ENCODE measurements around the gene COX5A.
"Not testable (repeated sequence)": the region's sequence is repeated elsewhere in the genome, so short reads cannot be mapped to it uniquely, and the experiment has no call there.

The COX5A gene

DNA sequence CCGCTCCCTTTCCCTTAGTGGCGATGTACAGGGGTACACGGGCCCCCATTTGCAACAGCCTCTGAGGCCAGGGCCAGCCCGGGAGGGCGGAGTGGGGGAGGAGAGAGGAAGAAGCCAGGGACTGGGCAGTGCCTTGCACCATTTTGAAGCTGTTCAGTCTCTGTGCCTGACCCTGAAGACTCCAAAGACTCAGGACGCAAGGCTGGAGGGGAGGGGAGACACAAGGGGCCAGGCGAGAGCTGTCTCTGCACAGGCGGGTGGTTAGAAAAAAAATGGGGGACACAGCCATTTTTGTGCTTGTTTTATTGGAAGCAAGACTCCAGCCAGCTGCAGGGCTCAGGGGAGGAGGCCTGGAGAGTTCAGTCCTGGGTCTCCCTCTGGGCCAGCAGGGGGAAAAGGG, 17.1 kb upstream of the COX5A start:
- no peak for FAIRE-seq

- no peak for FAIRE-seq
Measured at GRCh38 chr15:74954515-74954914, 16.6 kb upstream of the COX5A start.

- FAIRE-seq = no peak
Measured at GRCh38 chr15:74951006-74951405, 13.1 kb upstream of the COX5A start.

- FAIRE-seq = no peak
Measured at GRCh38 chr15:74950078-74950908, 12.4 kb upstream of the COX5A start.

DNA sequence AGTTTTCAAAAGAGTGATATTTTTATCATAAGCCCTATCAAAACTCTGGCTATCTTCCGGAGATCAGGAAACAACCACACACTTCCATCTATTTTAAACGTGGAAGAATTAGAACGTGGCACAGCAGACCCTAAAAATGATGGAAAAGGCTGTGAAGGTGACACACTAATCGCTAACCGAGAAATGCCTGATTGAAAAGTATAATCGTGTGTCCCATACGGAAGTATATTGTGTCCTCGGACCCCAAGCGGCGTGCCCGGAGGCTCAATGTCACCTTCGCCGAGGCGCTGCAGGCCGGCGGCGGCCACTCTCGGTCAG, 642 bp downstream of the COX5A start:
- no peak for FAIRE-seq

DNA sequence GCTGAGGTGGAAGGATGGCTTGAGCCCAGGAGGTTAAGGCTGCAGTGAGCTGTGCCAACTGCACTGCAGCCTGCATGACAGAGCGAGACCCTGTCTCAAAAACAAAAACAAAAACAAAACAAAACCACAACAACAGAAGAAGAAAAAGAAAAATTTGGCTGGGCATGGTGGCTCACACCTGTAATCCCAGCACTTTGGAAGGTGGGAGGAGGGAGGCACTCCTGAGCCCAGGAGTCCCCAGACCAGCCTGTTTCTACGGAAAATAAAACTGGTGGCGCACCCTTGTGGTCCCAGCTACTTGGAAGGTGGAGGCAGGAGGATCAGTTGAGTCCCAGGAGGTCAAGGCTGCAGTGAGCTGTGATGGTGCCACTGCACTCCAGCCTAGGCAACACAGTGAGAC, 2.7 kb downstream of the COX5A start:
- FAIRE-seq = not testable (repeated sequence)

DNA sequence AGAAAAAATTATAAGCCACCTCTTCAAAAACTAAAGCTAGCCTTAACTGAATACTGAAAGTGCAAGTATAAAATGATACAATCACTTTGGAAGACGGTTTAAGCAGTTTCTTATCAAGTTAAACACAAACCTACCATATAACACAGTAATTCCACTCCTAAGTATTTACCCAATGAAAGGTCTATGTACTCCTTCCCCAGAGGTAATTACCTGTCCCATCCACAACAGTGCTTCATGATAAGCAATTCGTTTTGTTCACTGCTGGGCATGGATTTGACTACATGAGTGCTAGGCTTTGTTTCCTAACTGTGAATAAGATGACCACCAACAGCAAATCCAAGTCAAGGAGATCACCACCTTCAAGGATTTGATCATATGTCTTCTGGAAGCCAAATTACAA, 4.3 kb downstream of the COX5A start:
- FAIRE-seq = no peak

- peak; percentile 62 for FAIRE-seq
Measured at GRCh38 chr15:74928771-74929198, 9.1 kb downstream of the COX5A start.

GRCh38 chr15:74924525-74924924, 13.3 kb downstream of the COX5A start:
- no peak for FAIRE-seq

DNA sequence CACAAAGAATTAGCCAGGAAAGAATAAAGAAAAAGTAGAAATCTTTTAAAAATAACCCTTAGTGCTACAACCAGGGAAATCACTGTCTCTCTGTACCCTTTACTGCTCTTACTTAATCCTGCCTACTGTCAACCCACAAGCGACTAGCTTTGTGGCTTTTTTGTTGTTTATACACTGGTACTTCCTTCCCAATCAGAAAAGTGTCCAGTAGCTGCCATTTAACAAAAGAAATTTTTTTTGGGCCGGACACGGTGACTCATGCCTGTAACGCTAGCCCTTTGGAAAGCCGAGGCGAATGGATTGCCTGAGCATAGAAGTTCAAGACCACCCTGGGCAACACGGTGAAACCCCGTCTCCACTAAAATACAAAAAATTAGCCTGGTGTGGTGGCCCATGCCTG, 17.4 kb downstream of the COX5A start:
- FAIRE-seq = no peak

DNA sequence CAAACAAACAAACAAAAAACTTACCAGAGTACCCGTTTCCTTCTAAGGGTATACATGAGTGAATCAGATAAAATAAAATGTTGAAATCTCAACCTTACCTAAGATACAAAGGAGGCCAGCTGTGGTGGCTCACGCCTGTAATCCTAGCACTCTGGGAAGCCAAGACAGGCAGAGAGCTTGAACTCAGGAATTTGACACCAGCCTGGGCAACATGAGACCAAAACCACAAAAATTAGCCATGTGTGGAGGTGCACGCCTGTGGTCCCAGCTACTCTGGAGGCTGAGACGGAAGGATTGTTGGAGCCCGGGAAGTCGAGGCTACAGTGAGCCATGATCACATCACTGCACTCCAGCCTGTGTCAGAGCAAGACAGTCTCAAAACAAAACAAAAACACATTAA, 20.2 kb downstream of the COX5A start:
- FAIRE-seq = no peak

DNA sequence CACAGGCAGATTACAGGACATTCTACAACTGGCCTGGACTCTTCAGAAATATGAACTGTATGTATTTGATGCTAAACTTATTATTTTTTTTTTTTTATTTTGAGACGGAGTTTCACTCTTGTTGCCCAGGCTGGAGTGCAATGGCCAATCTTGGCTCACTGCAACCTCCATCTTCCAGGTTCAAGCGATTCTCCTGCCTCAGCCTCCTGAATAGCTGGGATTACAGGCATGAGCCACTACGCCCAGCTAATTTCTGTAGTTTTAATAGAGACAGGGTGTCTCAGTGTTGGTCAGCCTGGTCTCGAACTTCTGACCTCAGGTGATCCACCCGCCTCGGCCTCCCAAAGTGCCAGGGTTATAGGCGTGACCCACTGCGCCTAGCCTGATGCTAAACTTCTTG, 24.1 kb downstream of the COX5A start:
- FAIRE-seq = not testable (repeated sequence)

GRCh38 chr15:74913041-74913440, 24.8 kb downstream of the COX5A start:
- FAIRE-seq = no peak

- FAIRE-seq = no peak
Measured at GRCh38 chr15:74908635-74909034, 29.2 kb downstream of the COX5A start.

DNA sequence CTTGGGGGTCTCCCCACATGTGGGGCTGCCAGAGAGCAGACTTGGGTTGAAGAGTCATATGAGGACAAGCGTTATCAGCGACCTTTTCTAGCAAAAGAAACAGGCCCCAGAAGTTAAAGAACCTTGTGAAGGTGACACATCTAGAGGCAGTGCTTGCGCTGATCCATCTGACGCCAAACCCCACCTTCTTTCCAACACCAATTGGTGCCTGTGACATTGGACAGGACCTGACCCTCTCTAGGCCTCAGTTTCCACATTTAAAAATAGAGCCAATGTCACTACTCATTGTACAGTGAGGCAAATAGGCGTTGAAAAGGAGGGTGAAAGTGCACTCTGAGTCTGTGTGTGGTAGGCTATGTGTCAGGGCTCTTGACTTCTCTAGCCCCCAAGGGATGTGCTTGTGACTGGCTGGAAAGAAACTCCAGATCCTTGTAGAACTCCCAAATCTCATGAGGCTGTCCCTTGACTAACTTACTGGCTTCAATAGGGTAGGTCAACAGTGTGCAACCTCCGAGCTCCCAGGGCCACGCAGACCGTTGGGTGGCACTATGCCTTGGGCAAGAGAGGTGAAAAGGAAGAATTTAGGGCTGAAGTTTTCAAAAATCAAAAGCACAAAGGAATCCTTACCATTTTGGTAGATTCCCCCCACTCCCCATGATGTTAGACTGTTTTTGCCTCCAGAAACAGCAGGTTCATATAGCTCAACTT, 30.6 kb downstream of the COX5A start:
- no peak for FAIRE-seq

- FAIRE-seq = no peak
Measured at GRCh38 chr15:74906450-74907162, 31.3 kb downstream of the COX5A start, which contains the start of gene FAM219B. TSS of gene FAM219B (minus strand) at chr15:74906851. CDS start at chr15:74906800, 51 bp downstream.

DNA sequence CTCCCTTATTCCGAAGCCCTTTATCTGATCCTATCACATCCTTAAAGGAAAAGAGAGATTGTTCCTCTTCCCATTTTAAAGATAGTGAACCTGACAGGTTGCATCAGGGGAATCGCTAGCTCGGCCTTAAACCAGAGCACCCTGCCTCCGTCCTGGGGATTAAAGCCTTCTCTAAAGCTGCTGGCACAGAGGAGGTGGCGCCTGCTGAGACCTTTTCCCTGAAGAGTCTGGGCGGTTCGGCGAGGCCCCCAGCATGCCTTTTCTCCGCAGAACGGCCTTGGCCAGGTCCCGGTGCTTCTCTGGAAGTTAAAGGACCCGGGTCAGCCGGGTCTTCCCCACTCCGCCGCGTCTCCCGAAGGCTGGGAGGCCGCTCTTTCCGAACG, 31.8 kb downstream of the COX5A start:
- no peak for FAIRE-seq

DNA sequence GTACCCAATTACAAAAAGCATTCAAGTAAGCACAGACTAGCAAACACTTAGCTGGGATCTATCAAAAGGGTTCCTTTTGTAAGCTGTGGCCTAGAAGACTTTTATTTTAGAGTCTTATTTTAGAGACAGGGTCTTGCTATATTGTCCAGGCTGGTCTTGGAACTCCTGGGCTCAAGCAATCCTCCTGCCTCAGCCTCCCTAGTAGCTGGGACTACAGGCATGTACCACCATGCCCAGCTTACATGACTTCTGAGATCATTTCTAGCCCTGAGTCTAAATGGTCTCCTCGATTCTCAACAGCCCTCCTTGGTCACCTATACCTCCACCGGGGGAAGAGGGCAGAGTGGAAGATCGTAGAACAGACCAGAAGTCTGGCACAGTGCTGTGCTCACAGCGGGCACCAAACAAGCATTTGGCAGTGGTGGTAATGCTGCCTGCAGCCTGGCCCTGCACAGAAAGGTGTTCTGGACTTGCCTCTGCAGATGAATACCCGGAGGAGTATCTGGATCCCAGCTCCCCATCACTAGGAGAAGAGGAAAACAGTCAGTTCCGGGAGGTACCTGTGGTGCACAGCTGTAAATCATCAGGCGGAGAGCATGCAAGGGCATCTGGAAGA, 33.6 kb downstream of the COX5A start:
- no peak for FAIRE-seq

DNA sequence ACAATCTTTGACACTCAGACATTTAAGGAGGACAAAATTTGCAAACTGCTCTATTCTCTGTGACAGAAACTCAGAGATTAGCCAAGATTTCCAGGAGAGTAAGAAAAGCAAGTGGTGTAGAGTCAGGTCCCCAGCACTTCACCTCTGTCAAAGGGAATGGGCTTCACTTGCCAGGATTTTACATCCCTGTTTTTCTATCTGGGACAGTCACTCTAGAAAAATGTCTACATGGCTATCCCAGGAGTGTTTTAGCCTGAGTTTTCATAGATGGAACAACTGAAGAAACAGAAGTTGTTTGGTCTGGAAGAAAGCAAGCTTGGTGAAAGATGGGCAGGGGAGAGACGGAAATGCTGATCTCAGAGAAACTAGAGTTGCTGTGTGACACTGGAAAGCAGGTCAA, 34.2 kb downstream of the COX5A start:
- no peak for FAIRE-seq

GRCh38 chr15:74902295-74903075, 35.4 kb downstream of the COX5A start:
- FAIRE-seq = no peak

DNA sequence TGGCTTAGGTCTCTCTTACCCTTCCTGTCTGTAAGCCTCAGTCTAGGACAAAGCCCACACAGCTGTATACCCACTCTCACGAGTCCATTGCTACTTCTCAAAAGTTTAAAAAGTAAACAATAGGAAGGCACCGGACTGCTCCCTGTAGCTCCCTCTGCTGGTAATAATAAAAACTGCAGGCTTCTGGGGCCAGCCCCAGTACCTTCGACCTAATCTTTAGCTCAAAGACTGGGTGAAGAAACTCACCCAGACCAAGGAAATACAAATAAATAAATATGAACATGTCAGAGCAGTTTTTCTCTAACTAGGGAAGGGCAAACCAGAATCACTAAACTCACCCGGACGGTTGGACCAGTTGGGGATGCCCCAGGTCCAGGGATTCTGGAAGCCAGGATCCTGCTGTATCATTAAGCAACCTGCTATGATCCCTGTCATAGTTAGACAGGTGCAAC, 36.2 kb downstream of the COX5A start:
- FAIRE-seq = no peak

GRCh38 chr15:74897300-74897701, 40.6 kb downstream of the COX5A start:
- FAIRE-seq = no peak
